ENCODE results near the gene REEP3.

Gene REEP3

DNA sequence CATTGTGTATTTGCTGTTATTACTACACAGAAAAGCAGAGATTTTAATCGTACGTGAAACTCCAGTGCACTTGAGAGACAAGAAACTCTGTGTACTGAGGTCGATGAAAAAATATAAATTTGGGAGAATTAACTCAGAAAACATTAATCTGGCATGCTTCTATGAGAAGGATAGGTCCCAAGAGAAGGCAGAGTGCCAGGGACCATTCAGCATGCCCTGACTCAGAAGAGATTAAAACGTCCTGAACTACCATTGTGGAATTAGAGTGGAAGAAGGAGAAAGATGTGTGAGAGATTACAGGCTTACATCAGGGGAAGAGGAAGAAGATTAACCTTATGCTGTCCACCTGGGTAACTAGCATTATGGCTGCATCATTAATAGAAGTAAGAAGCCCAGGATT lies 72.4 kb downstream of the REEP3 start:
- no peak for DNase-seq

- DNase-seq: no peak
These were observed 73.9 kb downstream of the REEP3 start for GRCh38 chr10:63595072-63595471.

- no peak for DNase-seq
These were observed 75.7 kb downstream of the REEP3 start for GRCh38 chr10:63596924-63597323.

DNA sequence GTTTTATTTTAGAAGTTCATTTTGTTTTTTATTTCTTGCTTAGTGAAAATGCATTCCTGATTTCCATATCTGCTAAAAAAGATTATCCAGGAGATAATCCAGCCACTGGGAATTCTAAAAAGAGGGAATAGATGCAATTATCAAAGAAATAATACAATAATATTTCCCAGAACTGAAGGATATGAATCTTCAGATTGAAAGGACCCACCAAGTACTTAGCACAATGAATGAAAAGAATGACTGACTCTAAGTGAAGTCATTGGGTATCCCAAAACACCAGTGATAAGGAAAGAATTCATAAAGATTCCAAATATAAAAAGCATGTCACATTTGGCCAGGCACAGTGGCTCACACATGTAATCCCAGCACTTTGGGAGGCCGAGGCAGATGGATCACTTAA lies 79.3 kb downstream of the REEP3 start:
- no peak for DNase-seq

DNA sequence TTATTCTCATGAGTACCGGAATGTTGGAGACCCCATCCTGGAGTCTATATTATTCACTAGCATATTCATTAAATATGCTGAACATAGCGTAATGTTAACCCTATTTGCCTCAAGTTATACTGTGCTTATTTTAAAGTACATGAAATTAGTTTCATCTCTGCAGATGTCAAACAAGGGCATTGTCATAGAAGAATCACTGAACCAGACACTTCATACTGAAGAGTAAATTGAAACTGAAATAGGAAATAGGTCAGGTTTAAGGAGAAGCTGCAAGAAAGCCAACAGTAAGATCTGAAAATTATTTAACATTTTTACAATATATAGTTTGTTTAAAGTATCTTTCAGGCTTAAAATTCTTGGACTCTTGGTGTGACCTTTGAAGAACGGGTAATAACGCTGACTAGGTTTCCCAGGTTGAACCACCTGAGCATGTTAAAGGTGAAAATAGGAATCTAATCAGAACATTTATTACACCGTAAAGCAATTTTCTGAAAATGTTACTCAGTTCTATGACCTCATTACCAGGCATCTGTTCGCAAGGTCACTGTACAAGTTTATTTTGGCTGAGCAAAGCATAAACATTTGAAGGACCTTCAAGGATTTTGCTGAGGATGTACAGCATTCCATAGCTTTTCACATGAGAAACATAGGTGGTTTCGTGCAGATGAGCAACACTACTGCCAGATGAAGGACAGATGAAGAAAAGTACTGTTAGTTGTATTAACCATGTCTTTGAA lies 82.7 kb downstream of the REEP3 start:
- no peak for DNase-seq

DNA sequence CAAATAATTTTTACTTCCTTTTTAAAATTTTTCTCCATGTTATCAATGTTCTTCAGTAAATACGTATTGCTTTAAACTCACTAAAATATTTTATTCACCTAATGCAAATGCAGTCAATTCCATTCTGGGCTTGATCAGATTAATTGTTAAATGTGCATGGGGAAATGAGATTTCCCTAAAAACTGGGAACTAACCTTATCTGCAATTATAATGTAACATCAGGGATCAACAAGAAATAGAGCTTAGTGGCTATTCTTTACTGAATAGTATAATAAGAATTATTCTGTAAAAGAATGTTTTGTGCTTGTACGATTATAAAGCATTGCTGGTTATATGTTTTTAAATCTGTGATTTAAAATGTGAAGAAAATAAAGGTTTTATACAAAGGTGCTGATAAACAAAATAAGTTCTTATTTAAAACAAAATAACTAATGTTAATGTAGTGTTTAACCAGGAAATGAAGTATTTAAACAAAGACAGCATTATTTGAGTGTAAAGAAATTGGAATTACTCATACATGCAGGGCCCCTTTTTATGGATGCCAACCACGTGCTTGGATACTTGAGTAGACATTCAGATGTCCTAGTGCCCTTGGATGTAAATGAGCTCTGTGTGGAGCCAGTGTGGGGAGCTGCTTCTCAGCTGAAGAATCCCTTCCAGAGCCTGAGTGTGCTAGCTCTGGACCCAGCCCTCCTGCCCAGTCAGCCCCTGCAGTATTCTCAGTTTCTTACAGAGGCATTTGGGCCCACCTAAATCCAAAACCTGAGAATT lies 84.2 kb downstream of the REEP3 start:
- DNase-seq: no peak

GRCh38 chr10:63608511-63608910 lies 87.3 kb downstream of the REEP3 start:
- no peak for DNase-seq

DNA sequence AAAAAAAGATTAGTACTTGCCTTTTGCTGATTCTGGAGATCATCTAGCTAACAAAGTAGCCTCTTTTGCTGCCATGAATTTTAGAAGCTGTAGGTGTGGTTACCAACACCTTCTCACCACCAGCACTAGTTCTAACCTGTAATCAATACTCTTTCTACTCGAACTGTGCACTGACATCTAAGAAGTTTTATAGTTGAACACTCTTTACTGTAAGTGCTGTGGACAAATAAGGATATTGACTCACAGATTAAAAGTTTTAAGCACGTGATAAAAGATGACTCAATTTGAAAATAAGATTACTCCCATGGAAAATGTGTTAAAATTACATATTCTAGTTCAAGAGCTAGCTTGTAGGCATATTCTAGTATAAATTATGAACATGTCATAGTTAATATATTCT lies 89.9 kb downstream of the REEP3 start:
- DNase-seq: no peak

DNA sequence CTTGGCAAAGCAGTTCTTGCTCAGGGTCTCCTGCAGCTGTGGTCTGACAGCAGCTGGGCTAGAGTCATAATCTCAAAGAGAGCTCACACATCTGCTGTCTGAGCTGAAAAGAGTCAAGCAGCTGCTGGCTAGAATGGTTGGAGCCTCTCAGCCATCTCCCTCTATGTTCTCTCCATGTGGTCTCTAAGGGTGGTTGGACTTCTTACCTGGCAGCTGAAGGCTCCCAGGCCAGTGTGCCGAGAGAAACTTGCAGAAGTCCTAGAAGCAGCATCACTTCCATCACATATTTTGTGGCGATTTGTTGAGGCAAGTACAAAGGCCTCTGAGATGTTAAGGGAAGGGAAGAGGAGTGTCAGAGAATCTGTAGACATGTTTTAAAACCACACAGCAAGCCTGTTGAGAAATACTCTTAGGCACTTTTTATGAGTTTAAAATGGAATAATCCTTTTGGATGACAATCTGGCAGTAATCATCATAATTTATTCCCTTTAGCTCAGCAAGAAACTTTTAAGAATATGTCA lies 93.2 kb downstream of the REEP3 start:
- DNase-seq: no peak

GRCh38 chr10:63618552-63618951 lies 97.4 kb downstream of the REEP3 start:
- DNase-seq: no peak

GRCh38 chr10:63619426-63619825 lies 98.2 kb downstream of the REEP3 start:
- DNase-seq: no peak

- DNase-seq: no peak
These were observed 100.9 kb downstream of the REEP3 start for GRCh38 chr10:63622097-63622496.

GRCh38 chr10:63624701-63625100 lies 103.5 kb downstream of the REEP3 start:
- DNase-seq: no peak

DNA sequence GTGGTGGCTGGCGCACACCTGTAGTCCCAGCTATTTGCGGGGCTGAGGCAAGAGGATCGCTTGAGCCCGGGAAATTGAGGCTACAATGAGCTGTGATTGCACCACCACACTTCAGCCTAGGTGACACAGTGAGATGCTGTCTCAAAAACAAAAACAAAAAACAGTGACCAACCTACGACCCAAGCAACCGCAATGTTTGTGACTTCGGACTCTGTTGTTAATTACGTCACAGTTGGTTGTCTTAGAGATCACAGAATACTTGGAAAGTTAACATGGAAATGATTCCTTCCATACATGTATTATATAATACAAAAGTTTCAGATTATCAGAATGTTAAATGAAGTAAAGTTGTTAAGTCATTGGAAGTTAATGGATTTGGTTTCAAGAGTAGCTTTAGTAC lies 106.2 kb downstream of the REEP3 start:
- no peak for DNase-seq

- no peak for DNase-seq
These were observed 106.7 kb downstream of the REEP3 start for GRCh38 chr10:63627881-63628296.

- peak; percentile 12 for DNase-seq
These were observed 107.5 kb downstream of the REEP3 start for GRCh38 chr10:63628526-63629362.

GRCh38 chr10:63629363-63630084 lies 108.3 kb downstream of the REEP3 start:
- peak; percentile 83 for DNase-seq

DNA sequence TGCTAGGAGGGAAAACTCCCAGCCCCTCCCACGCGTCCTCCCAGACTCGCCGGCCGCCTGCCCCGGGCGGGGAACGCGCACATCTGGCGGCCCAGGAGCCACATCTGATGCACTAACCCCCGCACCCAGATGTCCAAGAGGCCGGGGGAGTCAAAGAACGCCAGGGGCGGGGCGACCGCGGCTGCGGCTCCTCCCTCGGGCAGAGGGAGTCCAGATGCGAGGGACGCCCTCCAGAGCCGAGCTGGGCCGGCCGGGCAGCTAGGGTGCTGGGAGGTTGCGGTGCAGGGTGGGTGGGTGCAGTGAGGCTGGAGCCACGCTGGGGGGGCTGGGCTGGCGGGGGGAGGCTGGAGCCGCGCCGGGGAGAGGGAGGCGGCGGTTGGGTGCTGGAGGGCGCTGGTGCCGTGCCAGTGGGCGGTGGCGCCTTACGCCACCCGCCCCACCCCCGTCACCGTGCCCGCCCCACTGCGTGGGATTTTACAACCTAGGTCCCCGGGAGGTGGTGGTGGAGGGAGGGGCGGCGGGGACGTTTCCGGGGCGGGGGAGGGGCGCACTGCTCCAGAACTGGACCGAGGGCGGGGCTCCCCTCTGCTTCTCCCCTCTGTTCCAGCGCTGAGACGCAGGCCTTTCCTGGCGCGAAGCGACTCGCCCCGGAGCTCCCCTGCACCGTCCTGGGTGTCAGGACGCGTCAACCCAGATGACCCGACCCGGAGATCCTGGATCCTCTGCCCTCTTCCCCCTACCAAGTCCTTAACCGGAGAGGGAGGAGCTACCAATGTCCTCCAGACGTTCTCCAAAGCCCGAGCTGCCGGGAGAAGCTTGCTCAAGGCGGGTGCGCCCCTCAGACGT lies 109.1 kb downstream of the REEP3 start:
- DNase-seq: peak; percentile 75

DNA sequence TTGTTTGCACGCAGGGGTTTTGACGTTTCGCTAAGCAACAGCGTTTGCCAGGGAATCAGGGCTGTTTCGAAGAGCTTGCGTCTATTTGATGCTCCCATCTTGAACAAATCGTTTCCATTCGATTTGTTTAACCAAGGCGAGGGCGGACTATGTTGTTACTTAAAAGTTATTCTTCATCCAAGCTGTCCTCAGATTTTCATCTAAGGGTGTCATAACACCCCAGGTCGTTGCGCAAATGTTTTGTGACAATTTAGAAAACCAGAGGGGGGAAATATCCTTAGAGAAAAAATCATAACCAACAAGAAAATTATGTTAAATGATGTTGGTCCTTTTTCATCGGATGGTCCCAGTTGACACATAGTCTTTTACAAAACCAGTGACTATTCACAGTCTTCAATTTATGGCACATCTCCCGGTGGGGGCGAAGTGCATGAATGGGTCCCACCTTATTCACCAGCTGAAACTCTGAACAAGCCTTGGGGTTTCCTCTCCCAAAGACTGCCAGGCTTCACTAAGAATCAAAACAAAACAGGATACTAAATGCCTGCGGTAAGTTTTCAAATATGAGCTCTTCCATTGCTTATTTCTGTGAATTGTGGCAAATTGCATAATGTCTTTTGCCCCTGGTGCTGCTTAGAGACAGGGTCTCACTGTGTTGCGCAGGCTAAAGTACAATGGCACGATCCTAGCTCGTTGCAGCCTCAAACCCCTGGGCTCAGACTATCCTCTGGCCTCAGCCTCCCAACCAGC lies 109.9 kb downstream of the REEP3 start:
- no peak for DNase-seq

DNA sequence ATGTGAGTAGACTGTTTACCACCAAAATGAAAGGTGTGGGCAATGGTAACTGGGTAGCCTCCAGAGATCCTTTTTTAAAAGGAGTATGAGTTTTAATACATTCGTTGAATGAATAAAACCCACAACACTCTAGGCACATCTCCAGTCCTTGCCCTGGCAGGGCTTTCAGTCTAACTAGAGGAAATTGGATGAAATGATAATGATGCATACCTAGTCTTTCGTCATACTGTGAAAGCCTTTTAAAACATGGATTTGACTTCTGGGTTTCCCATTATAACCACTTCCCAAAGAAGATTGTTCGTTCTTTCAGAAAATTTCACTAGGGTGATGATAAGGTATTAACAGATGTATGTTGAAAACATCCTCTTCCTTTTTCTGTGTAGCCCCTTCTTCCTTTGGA lies 110.8 kb downstream of the REEP3 start:
- no peak for DNase-seq

All from activated naive CD4-positive, alpha-beta T cell treated with anti-CD3 and anti-CD28 coated beads, Interleukin-2, amount 50 U/mL, for 16 hours (primary cell).